HepG2 (cell line): ENCODE measurements around the gene ST6GALNAC3.

Experiments
- CTCF ChIP-seq: sonication (generic); formaldehyde crosslinking; IDR thresholded peaks from 2 replicates; pipeline ENCODE4 v1.5.0; 2020; ENCODE audit warnings: mild to moderate bottlenecking, missing genetic modification reagents, moderate library complexity
- KDM2A ChIP-seq: sonication (generic); formaldehyde crosslinking; IDR thresholded peaks from 2 replicates; pipeline ENCODE4 v1.4.0; 2020; ENCODE audit warnings: low read depth, missing genetic modification reagents, borderline replicate concordance
- POLR2AphosphoS5 ChIP-seq: IDR thresholded peaks from 2 replicates; pipeline ENCODE4 v1.6.1; 2012; ENCODE audit warnings: low read depth, low read length
- RFX1 ChIP-seq: fragments of 450-650 bp; IDR thresholded peaks from 2 replicates; pipeline ENCODE4 v1.6.1; 2017
- SRF ChIP-seq: IDR thresholded peaks from 2 replicates; pipeline ENCODE4 v1.6.1; 2011; ENCODE audit warnings: mild to moderate bottlenecking, low read depth, low read length, moderate library complexity
- TF ChIP-seq, protein P1 (sequence below): sonication (generic); formaldehyde crosslinking; IDR thresholded peaks from 2 replicates; pipeline ENCODE4 v1.5.1; 2020; ENCODE audit warnings: mild to moderate bottlenecking, missing genetic modification reagents

- no peak for TF ChIP-seq CTCF (CRISPR knock-in tag)
- TF ChIP-seq, protein P1, sequence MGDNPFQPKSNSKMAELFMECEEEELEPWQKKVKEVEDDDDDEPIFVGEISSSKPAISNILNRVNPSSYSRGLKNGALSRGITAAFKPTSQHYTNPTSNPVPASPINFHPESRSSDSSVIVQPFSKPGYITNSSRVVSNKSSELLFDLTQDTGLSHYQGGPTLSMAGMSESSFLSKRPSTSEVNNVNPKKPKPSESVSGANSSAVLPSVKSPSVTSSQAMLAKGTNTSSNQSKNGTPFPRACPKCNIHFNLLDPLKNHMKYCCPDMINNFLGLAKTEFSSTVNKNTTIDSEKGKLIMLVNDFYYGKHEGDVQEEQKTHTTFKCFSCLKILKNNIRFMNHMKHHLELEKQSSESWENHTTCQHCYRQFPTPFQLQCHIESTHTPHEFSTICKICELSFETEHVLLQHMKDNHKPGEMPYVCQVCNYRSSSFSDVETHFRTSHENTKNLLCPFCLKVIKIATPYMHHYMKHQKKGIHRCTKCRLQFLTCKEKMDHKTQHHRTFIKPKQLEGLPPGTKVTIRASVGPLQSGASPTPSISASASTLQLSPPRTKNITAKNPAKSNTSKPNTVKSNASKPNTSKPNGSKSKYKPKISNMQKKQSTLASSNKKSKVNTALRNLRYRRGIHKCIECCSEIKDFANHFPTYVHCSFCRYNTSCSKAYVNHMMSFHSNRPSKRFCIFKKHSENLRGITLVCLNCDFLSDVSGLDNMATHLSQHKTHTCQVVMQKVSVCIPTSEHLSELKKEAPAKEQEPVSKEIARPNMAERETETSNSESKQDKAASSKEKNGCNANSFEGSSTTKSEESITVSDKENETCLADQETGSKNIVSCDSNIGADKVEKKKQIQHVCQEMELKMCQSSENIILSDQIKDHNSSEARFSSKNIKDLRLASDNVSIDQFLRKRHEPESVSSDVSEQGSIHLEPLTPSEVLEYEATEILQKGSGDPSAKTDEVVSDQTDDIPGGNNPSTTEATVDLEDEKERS (CRISPR knock-in tag) = no peak
- no peak for TF ChIP-seq SRF
- no peak for TF ChIP-seq RFX1
- no peak for TF ChIP-seq KDM2A (CRISPR knock-in tag)
- TF ChIP-seq POLR2AphosphoS5 = no peak
These were observed 15.1 kb upstream of the ST6GALNAC3 start for GRCh38 chr1:76059451-76059850.
